MCF 10A (cell line): Measurements from ENCODE around the gene IRF1. TPM values are rescaled to one million over a fixed set of nuclear protein-coding genes. Genes with fewer than 3 reads are reported as not detected.

Experiments used
- BruUV-seq: library from RNA; stranded (reverse); fragments of 400-500 nt; replicated peaks from 2 replicates; lab custom pipeline; 2021; lab: Mats Ljungman, UMichigan
- CTCF ChIA-PET: fragments of 300-600 bp; sonication (Branson Sonifier 250); formaldehyde crosslinking; extraction: SDS; loops from one replicate; lab custom pipeline; 2021; ENCODE audit warnings: antibody characterized with exemption, inconsistent platforms; lab: Yijun Ruan, JAX
- POLR2A ChIA-PET: fragments of 300-600, 350-650 bp; sonication (Branson Sonifier 250); formaldehyde crosslinking; extraction: SDS; loops from one replicate; lab custom pipeline; 2020; ENCODE audit warnings: antibody characterized with exemption, inconsistent platforms; lab: Yijun Ruan, JAX
- DNase-seq: peaks from one replicate; pipeline ENCODE4 v3.0.0-alpha.2; 2018; ENCODE audit not compliant: unreplicated experiment
- H3K27ac Mint-ChIP-seq: one replicate; pipeline ENCODE4 v1.8.0; 2022; ENCODE audit warnings: mild to moderate bottlenecking, low read depth, mixed read lengths; ENCODE audit not compliant: unreplicated experiment
- H3K27me3 Mint-ChIP-seq: one replicate; pipeline ENCODE4 v1.8.0; 2022; ENCODE audit warnings: mixed read lengths; ENCODE audit not compliant: insufficient read depth, unreplicated experiment
- H3K36me3 Mint-ChIP-seq: one replicate; pipeline ENCODE4 v1.8.0; 2022; ENCODE audit warnings: mild to moderate bottlenecking, moderate library complexity, mixed read lengths; ENCODE audit not compliant: insufficient read depth, unreplicated experiment
- H3K4me1 Mint-ChIP-seq: one replicate; pipeline ENCODE4 v1.8.0; 2022; ENCODE audit warnings: mixed read lengths; ENCODE audit not compliant: insufficient read depth, unreplicated experiment
- H3K4me3 Mint-ChIP-seq: one replicate; pipeline ENCODE4 v1.8.0; 2022; ENCODE audit warnings: mild to moderate bottlenecking, moderate library complexity, mixed read lengths; ENCODE audit not compliant: unreplicated experiment
- H3K9me3 Mint-ChIP-seq: one replicate; pipeline ENCODE4 v1.8.0; 2022; ENCODE audit warnings: mixed read lengths; ENCODE audit not compliant: unreplicated experiment
- CTCF ChIP-seq: fragments of 200-600 bp; IDR thresholded peaks from one replicate; pipeline ENCODE4 v1.8.0; 2022; ENCODE audit warnings: antibody characterized with exemption, mild to moderate bottlenecking; ENCODE audit not compliant: unreplicated experiment
- intact Hi-C: fragments of 100-400 bp; cut with micrococcal nuclease; formaldehyde crosslinking; loops from 2 replicates; pipeline ENCODE4 v1.14.1; 2022
- total RNA-seq: library from RNA; stranded (reverse); gene quantifications from 2 replicates; pipeline ENCODE4 v1.2.3, GENCODE V29; 2022

Gene IRF1
- total RNA-seq, 1 experiment from 2014 or later, result 18.7 TPM

- CTCF ChIA-PET, result interaction anchor here (1.0 to 2.8 kb wide), 6 partner anchors 9 to 88 kb away, joined by 3 to 13 read pairs (median 4); partner anchors contain the start of gene IRF1
- no peaks in the 10 kb centered on the region for H3K9me3 Mint-ChIP-seq
These were observed 16.3 kb downstream of the IRF1 start for GRCh38 chr5:132474131-132474723.

GRCh38 chr5:132473668-132474067, 16.9 kb downstream of the IRF1 start:
- ChIA-PET CTCF (interaction anchor here (1.0 to 2.8 kb wide), 5 partner anchors 9 to 87 kb away, joined by 3 to 13 read pairs (median 4); partner anchors contain the start of gene IRF1), POLR2A (interaction anchor here (0.8 to 1.7 kb wide), 2 partner anchors 16 to 17 kb away, joined by 3 to 6 read pairs; partner anchors contain the start of gene IRF1)
- Mint-ChIP-seq H3K4me1 (peaks cover 1% of the 10 kb centered on the region), H3K4me3 (no peak overlapping the region), H3K27me3 (no peaks in the 10 kb centered on the region), H3K36me3 (no peaks in the 10 kb centered on the region), H3K27ac (no peak overlapping the region), H3K9me3 (no peaks in the 10 kb centered on the region)
- no peak for DNase-seq
- intact Hi-C loops, result no loop called here
- BruUV-seq, result no TSS peak
- no peak for TF ChIP-seq CTCF

More at GRCh38 chr5:132474131-132474723, 16.3 kb downstream of the IRF1 start:
- intact Hi-C loops, result no loop called here
- no TSS peak for BruUV-seq
- no peak overlapping the region for H3K4me3 Mint-ChIP-seq
- no peak for TF ChIP-seq CTCF
- H3K36me3 Mint-ChIP-seq, result peaks cover under 1% of the 10 kb centered on the region
- POLR2A ChIA-PET, result interaction anchor here (1.3 to 1.7 kb wide), 3 partner anchors 16 to 111 kb away, joined by 3 to 6 read pairs (median 3); partner anchors contain the start of gene IRF1
- no peak for DNase-seq
- no peak overlapping the region for H3K27ac Mint-ChIP-seq
- no peaks in the 10 kb centered on the region for H3K27me3 Mint-ChIP-seq
- no peaks in the 10 kb centered on the region for H3K4me1 Mint-ChIP-seq

GRCh38 chr5:132473019-132473531, 17.5 kb downstream of the IRF1 start:
- ChIA-PET POLR2A (interaction anchor here (0.8 to 1.7 kb wide), 2 partner anchors 15 to 18 kb away, joined by 3 to 6 read pairs; partner anchors contain the start of gene IRF1), CTCF (interaction anchor here (1.0 to 2.8 kb wide), 5 partner anchors 8 to 53 kb away, joined by 3 to 14 read pairs (median 6); partner anchors contain the start of gene IRF1)
- Mint-ChIP-seq H3K4me3 (no peak overlapping the region), H3K27ac (no peak overlapping the region), H3K4me1 (peaks cover 7% of the 10 kb centered on the region), H3K9me3 (no peaks in the 10 kb centered on the region), H3K36me3 (no peaks in the 10 kb centered on the region), H3K27me3 (no peaks in the 10 kb centered on the region)
- intact Hi-C loops, result no loop called here
- no TSS peak for BruUV-seq
- TF ChIP-seq CTCF, result no peak
- DNase-seq, result no peak

GRCh38 chr5:132472431-132472830, 18.1 kb downstream of the IRF1 start:
- H3K36me3 Mint-ChIP-seq, result no peaks in the 10 kb centered on the region
- POLR2A ChIA-PET, result interaction anchor here (0.7 to 1.1 kb wide), 4 partner anchors 12 to 73 kb away, joined by 3 to 4 read pairs (median 3); no protein-coding TSS in a partner anchor
- H3K9me3 Mint-ChIP-seq, result no peaks in the 10 kb centered on the region
- BruUV-seq, result no TSS peak
- no peak overlapping the region for H3K27ac Mint-ChIP-seq
- H3K27me3 Mint-ChIP-seq, result no peaks in the 10 kb centered on the region
- no peak for DNase-seq
- intact Hi-C loops, result no loop called here
- H3K4me3 Mint-ChIP-seq, result no peak overlapping the region
- CTCF ChIA-PET, result interaction anchor here (0.6 to 3.1 kb wide), 6 partner anchors 8 to 200 kb away, joined by 3 to 14 read pairs (median 6); partner anchors contain the start of gene IRF1
- peaks cover 7% of the 10 kb centered on the region for H3K4me1 Mint-ChIP-seq
- TF ChIP-seq CTCF, result no peak
